ENCODE data around the gene MEGF11. TPM values are rescaled to one million over a fixed set of nuclear protein-coding genes. Genes with fewer than 3 reads are reported as not detected.
A peak's percentile ranks its signal among the peaks of the same experiment; 100 is the strongest.
"Not testable (repeated sequence)": the region's sequence is repeated elsewhere in the genome, so short reads cannot be mapped to it uniquely, and the experiment has no call there.

Gene MEGF11
- total RNA-seq, 1 donor from 2014 or later, result not detected

DNA sequence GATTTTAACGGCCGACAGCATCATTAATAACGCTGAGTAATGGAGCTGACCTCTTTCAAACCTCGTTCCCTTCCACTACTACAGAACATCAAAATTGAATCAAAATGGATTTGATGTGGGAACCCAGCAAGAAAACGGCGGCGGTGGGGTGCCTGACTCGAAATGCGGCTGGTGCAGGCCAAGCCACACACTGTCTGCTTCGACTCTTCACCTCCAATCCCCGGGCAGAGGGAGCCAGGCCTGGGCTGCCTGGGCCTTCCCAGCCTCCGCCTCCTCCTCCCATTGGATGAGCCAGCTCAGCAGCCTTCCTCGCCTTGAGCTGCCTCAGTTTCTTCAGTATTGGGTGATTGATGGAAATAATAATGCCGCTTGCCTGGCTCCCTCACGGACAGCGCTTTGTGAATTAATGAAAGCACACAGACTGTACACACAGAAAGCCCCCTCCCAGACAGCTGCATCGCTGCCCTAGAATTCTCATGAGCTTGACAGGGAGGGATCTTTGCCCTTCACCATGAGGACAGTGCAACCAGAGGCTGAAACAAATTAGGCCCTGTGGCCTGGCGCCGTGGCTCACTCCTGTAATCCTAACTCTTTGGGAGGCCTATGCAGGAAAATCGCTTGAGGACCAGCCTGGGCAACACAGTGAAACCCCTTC lies 11.4 kb upstream of the MEGF11 start:
- no peak overlapping the region for H3K4me3 Mint-ChIP-seq
- H3K9me3 Mint-ChIP-seq, result peaks cover 7% of the 10 kb centered on the region
- H3K4me1 Mint-ChIP-seq, result no peaks in the 10 kb centered on the region
- no peak for TF ChIP-seq CTCF (IDR thresholded peaks at IDR 0.05)
- peaks cover 15% of the 10 kb centered on the region for H3K27me3 Mint-ChIP-seq
- ATAC-seq (ENCODE audit: low read depth), result no peak
- no peaks in the 10 kb centered on the region for H3K36me3 Mint-ChIP-seq (ENCODE audit: low read depth)
- ChIA-PET CTCF (no interaction called here), POLR2A (no interaction called here)
- intact Hi-C loops (cut with micrococcal nuclease), result no loop called here
- no peak for DNase-seq
- no peak overlapping the region for H3K27ac Mint-ChIP-seq

DNA sequence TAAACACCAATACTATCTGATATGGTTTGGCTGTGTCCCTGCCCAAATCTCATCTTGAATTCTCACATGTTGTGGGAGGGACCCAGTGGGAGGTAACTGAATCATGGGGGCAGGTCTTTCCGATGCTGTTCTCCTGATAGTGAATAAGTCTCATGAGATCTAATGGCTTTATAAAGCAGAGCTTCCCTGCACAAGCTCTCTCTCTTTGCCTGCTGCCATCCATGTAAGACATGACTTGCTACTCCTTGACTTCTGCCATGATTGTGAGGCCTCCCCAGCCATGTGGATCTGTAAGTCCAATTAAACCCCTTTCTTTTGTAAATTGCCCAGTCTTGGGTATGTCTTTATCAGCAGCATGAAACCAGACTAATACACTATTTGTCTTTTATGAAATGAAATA lies 9.3 kb upstream of the MEGF11 start:
- peaks cover 15% of the 10 kb centered on the region for H3K27me3 Mint-ChIP-seq
- DNase-seq; CTCF ChIA-PET; H3K27ac Mint-ChIP-seq; H3K9me3 Mint-ChIP-seq; POLR2A ChIA-PET; intact Hi-C loops (cut with micrococcal nuclease); H3K36me3 Mint-ChIP-seq (ENCODE audit: low read depth); H3K4me1 Mint-ChIP-seq; H3K4me3 Mint-ChIP-seq; ATAC-seq (ENCODE audit: low read depth): not testable (repeated sequence)

GRCh38 chr15:66261056-66261455 lies 7.5 kb upstream of the MEGF11 start:
- no peak for TF ChIP-seq CTCF (IDR thresholded peaks at IDR 0.05)
- Mint-ChIP-seq H3K36me3 (ENCODE audit: low read depth) (no peaks in the 10 kb centered on the region), H3K9me3 (peaks cover 7% of the 10 kb centered on the region), H3K27me3 (peaks cover 26% of the 10 kb centered on the region), H3K27ac (no peak overlapping the region), H3K4me1 (no peaks in the 10 kb centered on the region), H3K4me3 (no peak overlapping the region)
- ATAC-seq (ENCODE audit: low read depth) (no peak), DNase-seq (no peak)
- ChIA-PET POLR2A (no interaction called here), CTCF (no interaction called here)
- intact Hi-C loops (cut with micrococcal nuclease), result no loop called here

DNA sequence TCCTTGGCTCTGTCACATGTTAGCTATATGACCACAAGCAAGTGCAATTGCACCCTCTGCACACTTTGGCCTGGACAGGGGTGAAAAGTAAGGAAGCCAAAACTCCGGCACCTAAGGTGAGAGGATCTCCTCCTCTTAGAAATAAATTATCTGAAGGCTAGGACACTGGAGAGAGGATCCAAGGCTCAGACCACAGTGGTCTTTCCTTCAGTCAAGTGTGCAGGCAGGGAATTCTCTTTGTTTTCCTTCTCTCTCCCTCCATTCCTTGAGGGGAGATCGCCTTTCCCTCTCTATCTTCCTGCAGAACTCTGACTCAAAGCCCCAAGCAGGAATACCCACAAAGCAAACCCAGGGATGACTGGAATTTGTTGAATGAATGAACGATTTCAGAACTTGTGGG lies 3.1 kb upstream of the MEGF11 start:
- DNase-seq (no peak), ATAC-seq (ENCODE audit: low read depth) (no peak)
- H3K27ac Mint-ChIP-seq, result no peak overlapping the region
- CTCF ChIA-PET, result no interaction called here
- H3K9me3 Mint-ChIP-seq, result no peaks in the 10 kb centered on the region
- H3K4me3 Mint-ChIP-seq, result no peak overlapping the region
- no peak for TF ChIP-seq CTCF (IDR thresholded peaks at IDR 0.05)
- intact Hi-C loops (cut with micrococcal nuclease), result no loop called here
- POLR2A ChIA-PET, result interaction anchor here (0.6 kb wide), 1 partner anchor 243 kb away, joined by 4 read pairs; no protein-coding TSS in a partner anchor
- peaks cover 16% of the 10 kb centered on the region for H3K4me1 Mint-ChIP-seq
- H3K36me3 Mint-ChIP-seq (ENCODE audit: low read depth), result no peaks in the 10 kb centered on the region
- H3K27me3 Mint-ChIP-seq, result peaks cover 43% of the 10 kb centered on the region

DNA sequence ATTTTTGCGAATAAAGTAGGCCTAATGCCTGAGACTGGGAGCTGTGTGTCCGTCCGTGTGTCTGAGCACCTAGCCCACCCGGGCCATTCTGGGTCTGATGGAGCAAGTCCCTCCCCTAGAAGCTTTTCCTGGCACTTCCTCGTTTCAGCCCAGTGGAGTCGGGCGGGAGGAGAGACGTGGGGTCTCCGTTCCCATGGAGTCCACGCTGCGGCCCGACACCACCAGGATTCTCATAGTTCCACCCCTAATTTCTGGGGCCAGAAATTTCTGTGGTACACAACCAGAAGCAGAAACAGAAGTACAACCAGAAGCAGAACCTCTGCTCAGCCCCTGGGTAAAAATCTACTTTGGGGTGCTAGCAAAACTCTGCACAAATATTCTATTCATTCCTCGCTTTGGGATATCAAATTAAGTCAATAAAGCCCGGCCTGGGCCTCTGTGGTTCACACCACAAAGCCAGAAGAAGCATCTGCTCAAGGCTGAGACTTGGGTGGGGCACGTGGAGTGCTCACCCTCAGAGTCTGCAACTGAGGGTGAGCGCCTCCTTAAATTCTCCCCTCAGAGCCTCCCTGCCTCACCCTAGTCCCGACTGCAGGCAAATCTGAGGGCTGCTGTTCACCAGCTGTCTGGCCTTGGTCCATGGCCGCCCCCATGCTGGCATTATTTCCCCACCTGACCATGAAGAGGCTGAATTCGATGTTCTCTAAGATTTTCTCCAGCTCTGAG lies 1.6 kb upstream of the MEGF11 start:
- H3K27me3 Mint-ChIP-seq, result peaks cover 53% of the 10 kb centered on the region
- TF ChIP-seq CTCF (IDR thresholded peaks at IDR 0.05), result no peak
- peak overlapping the region; percentile 28 for H3K4me3 Mint-ChIP-seq
- intact Hi-C loops (cut with micrococcal nuclease), result no loop called here
- ChIA-PET CTCF (no interaction called here), POLR2A (no interaction called here)
- no peak for ATAC-seq (ENCODE audit: low read depth)
- H3K4me1 Mint-ChIP-seq, result peaks cover 18% of the 10 kb centered on the region
- no peak overlapping the region for H3K27ac Mint-ChIP-seq
- no peaks in the 10 kb centered on the region for H3K36me3 Mint-ChIP-seq (ENCODE audit: low read depth)
- no peak for DNase-seq
- no peaks in the 10 kb centered on the region for H3K9me3 Mint-ChIP-seq
